Coronary artery (tissue), 2 donors: ENCODE results near the gene PPP2R3B.

Experiments
- DNase-seq: peaks from one replicate; pipeline ENCODE4 v3.0.0-alpha.2; 2017; ENCODE audit warnings: low spot score
- H3K27ac ChIP-seq, 2 donors: fragments of 200-600 bp; sonication (generic); one replicate each; pipeline ENCODE4 v1.5.1; 2016 to 2019
- H3K4me3 ChIP-seq: fragments of 200-600 bp; sonication (generic); 2 replicates; pipeline ENCODE4 v1.5.1; 2016; ENCODE audit warnings: mild to moderate bottlenecking, moderate library complexity
- CTCF ChIP-seq: fragments of 200-600 bp; sonication (generic); IDR thresholded peaks from one replicate; pipeline ENCODE4 v1.5.1; 2019; ENCODE audit warnings: antibody characterized with exemption

The PPP2R3B gene

DNA sequence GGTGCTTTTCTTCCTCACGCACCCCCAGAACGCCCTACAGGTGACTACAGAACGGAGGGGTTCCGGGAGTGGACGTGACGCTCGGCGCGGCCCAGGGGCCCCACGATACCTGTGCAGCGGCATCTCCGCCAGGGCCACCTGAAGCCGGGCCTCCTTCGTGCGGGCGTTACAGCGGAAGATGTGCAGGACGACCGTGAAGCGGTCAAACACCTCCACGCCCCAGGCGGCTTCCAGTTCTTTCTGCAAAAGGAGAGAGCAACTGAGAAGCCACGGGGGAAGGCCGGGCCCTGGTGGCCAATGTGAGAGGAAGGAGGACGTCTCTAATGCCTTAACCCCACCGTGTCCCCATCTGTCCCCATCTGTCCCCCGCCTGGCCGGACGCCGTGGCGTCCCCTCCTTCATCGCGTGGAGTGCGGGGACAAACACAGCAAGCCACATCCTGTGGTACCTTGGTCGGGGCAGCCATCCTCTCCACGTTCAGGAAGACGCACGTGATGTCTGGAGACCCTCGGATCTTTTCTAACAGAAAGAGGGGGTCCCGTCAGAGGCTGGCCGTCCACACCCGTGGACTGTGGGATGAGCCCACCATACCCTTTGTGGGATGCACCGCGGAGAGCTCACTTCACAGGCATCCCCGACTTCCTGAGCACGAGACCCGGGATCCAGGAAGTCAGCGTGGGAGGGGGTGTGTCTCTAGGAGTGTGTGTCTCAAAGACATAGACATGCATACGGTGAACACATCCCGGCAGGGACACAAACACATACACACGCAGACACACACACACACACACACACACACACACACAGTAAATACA lies 71.7 kb downstream of the PPP2R3B start:
- DNase-seq = no peak
- H3K4me3 ChIP-seq = no peak overlapping the region
- TF ChIP-seq CTCF = no peak
- H3K27ac ChIP-seq = no peak overlapping the region

DNA sequence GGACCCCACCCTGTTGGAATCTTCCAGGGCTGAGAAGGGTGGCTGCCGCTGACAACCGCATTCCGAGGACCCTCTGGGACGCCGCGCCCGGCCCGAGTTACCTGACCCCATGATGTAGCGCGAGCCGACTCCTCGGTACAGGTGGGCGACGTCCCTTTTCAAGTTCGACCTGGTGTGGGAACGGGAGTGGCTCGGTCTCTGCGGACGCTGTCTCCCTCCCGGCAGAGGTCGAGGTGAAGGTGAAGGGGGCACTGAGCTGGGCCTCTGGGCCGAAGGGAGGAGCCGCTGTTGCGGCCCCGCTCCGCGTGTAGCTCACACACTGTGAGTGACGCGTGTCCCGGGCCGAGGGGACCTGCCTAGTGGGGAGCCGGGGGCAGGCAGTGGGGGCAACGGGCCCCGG lies 72.7 kb downstream of the PPP2R3B start:
- DNase-seq = no peak
- no peak overlapping the region for H3K27ac ChIP-seq
- TF ChIP-seq CTCF = no peak
- H3K4me3 ChIP-seq = no peak overlapping the region

DNA sequence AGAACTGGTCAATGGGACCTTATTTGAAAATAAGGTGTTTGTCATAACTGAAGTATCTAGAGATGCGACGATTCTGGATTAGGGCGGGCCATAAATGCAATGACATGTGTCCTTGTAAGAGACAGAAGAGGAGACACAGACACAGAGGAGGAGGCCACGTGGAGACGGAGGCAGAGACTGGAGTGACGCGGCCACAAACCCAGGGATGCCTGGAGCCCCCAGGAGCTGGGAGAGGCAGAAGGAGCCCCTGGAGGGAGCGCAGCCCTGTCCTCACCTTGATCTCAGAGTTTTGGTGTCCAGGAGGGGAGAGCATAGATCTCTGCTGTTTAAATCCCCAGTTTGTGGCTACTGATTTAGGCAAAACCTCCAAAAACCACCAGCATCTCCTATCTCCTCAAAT lies 73.2 kb downstream of the PPP2R3B start:
- Histone ChIP-seq H3K27ac (no peak overlapping the region), H3K4me3 (no peak overlapping the region)
- DNase-seq = no peak
- no peak for TF ChIP-seq CTCF

DNA sequence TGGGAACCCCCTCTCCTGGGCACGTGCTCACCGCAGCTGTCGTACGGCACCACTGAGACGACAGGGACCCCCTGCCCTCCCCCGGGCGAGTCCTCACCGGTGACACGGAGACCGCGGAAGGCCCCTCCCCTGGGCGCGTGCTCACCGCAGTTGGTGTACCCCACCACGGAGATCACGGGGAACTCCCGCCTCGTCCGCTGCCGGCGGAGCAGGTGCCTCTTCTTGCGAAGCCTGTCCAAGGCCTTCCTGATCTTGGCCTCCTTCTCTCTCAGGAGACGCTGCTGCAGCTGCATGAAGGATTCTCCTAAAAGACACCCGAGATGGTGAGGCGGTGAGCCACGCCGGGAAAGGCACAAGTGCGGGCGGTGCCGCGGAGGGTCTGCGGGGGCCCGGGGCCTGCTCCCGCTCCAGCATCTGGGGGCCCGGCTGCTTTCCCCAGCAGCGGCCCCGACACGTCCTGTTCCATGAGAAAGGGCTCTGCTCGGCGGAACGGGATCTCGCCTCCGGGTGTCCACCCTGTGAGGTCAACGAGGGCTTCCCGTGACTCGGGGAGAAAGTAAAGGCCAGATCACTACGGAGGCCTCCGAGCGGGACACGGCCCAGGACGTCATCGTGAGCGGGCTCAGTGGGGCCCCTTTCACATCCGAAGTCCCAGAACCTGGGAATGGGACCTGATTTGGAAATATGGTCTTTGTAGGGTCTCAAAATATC lies 73.9 kb downstream of the PPP2R3B start:
- Histone ChIP-seq H3K27ac (no peak overlapping the region), H3K4me3 (no peak overlapping the region)
- TF ChIP-seq CTCF = no peak
- no peak for DNase-seq

DNA sequence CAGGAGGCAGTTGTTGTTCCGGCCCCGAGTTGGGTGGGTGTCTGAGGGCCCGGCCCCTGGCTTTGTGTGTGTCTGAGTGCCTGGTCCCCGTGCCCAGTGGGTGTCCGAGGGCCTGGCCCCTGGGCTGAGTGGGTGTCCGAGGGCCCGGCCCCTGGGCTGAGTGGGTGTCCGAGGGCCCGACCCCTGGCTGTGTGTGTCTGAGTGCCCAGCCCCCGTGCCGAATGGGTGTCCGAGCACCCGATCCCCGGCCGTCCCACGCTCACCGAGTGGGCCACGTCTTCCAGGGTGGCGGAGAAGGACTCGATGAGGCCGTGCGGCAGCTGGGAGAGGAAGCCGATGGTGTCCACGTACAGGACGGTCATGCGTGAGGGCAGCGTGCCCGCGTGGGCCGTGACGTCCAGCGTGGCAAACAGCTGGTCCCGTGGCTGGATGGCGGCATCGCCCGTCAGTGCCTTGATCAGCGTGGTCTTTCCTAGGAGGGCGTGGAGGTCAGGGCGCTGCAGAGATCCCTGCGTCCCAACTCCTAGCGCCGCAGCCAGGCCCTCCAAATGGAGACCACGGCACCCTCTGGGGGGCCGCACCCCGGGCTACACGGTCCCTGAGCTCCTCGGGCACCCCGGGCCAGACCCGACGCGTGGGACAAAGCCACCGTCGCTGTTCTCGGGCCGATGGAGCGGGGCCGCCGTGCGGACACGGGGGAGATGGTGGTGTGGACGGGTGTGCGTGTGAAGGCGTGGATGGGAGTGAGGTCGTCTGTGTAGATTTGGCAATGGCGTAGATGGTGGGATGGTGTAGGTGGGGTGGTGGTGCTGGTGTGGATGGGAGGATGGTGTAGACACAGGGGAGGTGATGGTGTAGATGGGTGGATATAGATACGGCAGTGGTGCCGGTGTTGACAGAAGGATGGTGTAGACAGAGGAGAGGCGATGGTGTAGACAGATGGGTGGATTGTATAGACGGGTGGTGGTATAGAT lies 75.3 kb downstream of the PPP2R3B start:
- no peak for DNase-seq
- no peak for TF ChIP-seq CTCF
- no peak overlapping the region for H3K4me3 ChIP-seq
- no peak overlapping the region for H3K27ac ChIP-seq

DNA sequence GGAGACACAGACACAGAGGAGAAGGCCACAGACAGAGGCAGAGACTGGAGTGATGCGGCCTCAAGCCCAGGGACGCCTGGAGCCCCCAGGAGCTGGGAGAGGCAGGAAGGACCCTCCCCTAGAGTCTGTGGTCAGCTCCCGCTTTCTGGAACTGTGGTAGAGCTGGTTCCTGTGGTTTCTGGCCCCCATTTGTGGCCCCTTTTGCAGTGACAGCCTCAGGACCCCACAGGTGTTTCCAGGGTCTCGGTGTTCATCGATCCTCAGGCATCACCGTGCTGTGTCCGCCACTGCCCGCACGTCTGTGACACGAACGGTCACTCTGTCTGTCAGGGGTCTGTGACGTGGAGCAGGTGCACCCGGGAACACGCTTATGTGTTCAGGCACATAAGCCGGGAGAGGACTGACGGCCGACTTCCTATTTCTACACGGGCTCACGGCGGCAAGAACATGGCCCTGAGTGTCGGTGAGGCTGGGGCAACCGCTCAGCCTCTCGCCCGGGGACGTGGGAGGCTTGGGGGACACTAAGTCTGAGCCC lies 76.0 kb downstream of the PPP2R3B start:
- TF ChIP-seq CTCF = no peak
- Histone ChIP-seq H3K27ac (no peak overlapping the region), H3K4me3 (no peak overlapping the region)
- no peak for DNase-seq
